DOHH2 (cell line): ENCODE measurements around the gene SMAD7.

ENCODE experiments used
- EZH2phosphoT487 ChIP-seq: fragments of 200-600 bp; sonication (generic); IDR thresholded peaks from 2 replicates; pipeline ENCODE4 v1.6.1; 2017; ENCODE audit warnings: borderline replicate concordance, mild to moderate bottlenecking, antibody characterized with exemption, low read length, moderate library complexity, mixed read lengths
- TF ChIP-seq, protein P1 (sequence below): fragments of 200-600 bp; sonication (generic); IDR thresholded peaks from one replicate; pipeline ENCODE4 v1.5.1; 2014; ENCODE audit warnings: antibody characterized with exemption, mild to moderate bottlenecking, low read depth, low read length; ENCODE audit not compliant: poor library complexity, severe bottlenecking

DNA sequence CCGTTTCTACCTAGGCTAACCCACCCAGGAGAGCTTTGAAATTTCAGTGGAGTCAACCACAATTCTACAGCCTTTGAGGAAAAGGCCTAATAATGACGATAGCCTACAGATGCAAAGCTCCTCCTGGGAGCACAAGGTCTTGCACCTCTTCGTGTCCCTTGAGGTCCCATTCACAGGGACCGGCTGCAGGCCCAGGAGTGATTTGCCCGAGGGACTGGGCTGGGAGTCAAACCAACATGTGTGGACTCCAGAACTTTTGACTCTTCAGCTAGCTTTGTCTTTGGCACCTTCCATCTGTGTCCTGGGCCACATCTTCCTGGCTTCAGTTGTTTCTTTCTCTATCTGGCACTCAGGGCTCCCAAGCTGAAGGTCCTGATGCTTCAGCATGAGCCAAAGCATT, 76.5 kb downstream of the SMAD7 start:
- TF ChIP-seq, protein P1, sequence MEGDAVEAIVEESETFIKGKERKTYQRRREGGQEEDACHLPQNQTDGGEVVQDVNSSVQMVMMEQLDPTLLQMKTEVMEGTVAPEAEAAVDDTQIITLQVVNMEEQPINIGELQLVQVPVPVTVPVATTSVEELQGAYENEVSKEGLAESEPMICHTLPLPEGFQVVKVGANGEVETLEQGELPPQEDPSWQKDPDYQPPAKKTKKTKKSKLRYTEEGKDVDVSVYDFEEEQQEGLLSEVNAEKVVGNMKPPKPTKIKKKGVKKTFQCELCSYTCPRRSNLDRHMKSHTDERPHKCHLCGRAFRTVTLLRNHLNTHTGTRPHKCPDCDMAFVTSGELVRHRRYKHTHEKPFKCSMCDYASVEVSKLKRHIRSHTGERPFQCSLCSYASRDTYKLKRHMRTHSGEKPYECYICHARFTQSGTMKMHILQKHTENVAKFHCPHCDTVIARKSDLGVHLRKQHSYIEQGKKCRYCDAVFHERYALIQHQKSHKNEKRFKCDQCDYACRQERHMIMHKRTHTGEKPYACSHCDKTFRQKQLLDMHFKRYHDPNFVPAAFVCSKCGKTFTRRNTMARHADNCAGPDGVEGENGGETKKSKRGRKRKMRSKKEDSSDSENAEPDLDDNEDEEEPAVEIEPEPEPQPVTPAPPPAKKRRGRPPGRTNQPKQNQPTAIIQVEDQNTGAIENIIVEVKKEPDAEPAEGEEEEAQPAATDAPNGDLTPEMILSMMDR, result no peak
- TF ChIP-seq EZH2phosphoT487, result no peak
